Measurements from ENCODE around the gene DAPK1.

The DAPK1 gene

DNA sequence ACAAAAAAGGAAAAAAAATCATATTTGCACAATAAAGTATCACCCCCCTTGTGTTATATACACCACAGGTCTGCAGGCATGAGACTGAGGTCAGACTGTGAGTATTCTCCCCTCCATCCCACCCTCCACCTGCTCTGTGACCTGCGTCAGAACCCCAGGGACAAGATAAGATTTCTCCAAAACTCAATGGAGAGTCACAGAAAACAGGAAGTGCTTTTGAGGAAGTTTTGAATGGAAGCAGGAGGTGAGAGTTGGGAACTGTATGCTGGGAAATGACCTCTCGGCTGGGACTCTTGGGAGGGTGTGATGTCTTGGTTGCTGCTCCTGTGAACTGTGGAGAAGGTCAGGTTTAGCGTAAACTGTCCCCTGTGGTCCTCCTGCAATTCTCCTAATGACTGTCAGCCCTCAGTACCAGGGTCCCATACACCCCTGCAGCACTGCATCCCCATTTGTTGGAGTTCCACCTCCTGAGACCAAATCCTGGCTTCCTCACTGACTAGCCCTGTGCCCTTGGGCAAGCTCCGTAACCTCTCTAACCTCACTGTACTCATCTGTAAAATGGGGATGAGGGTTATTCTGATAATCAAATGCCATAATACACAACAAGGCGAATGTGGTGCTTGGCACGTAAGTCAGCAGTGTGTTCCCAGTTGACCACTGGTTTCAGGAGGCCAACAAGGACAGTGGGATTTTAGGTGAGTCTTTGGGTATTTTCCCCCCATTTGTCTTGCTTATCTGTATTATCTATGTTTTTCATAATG is 221.4 kb downstream of the DAPK1 start:
- H3K27me3 ChIP-seq (ENCODE audit: insufficient read depth, low read depth) = no peaks in the 10 kb centered on the region
- no peaks in the 10 kb centered on the region for H4K20me1 ChIP-seq (ENCODE audit: insufficient read depth)
- no peak overlapping the region for H3K4me2 ChIP-seq
- peaks cover 18% of the 10 kb centered on the region for H3K4me1 ChIP-seq (ENCODE audit: low read depth, poor library complexity, severe bottlenecking)
- H3K79me2 ChIP-seq (ENCODE audit: insufficient read depth, low read depth) = no peaks in the 10 kb centered on the region
- H2AFZ ChIP-seq (ENCODE audit: low read depth) = no peak overlapping the region
- no peaks in the 10 kb centered on the region for H3K36me3 ChIP-seq (ENCODE audit: insufficient read depth)
- H3K9ac ChIP-seq = no peak overlapping the region
- no peak overlapping the region for H3K27ac ChIP-seq
- H3K4me3 ChIP-seq (IDR thresholded peaks at IDR 0.05; ENCODE audit: insufficient read depth, low read depth, low read length) = no peak overlapping the region
- TF ChIP-seq, protein P1, sequence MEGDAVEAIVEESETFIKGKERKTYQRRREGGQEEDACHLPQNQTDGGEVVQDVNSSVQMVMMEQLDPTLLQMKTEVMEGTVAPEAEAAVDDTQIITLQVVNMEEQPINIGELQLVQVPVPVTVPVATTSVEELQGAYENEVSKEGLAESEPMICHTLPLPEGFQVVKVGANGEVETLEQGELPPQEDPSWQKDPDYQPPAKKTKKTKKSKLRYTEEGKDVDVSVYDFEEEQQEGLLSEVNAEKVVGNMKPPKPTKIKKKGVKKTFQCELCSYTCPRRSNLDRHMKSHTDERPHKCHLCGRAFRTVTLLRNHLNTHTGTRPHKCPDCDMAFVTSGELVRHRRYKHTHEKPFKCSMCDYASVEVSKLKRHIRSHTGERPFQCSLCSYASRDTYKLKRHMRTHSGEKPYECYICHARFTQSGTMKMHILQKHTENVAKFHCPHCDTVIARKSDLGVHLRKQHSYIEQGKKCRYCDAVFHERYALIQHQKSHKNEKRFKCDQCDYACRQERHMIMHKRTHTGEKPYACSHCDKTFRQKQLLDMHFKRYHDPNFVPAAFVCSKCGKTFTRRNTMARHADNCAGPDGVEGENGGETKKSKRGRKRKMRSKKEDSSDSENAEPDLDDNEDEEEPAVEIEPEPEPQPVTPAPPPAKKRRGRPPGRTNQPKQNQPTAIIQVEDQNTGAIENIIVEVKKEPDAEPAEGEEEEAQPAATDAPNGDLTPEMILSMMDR (conservative IDR thresholded peaks at IDR 0.05; ENCODE audit: low read depth, low read length) = no peak

DNA sequence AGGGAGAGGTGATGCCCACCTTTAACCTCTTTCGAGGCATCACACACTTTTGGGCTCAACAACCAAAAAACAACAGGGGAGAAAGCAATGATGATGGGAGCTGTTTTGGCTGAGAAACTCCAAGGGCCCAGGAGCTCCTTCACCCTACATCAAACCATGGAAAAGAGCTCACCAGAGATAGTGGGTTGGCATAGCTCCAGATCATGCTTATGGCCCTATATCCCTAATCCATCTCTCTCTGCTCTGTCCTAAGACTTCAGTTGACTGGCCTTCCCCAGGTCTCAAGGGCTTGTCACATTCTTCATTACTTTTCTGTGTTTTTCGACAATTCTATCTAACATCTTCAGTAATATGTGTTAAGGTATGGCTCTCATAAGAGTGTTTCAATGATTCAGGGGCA is 222.5 kb downstream of the DAPK1 start:
- Histone ChIP-seq H4K20me1 (ENCODE audit: insufficient read depth) (no peaks in the 10 kb centered on the region), H2AFZ (ENCODE audit: low read depth) (no peak overlapping the region), H3K4me3 (IDR thresholded peaks at IDR 0.05; ENCODE audit: insufficient read depth, low read depth, low read length) (no peak overlapping the region), H3K27me3 (ENCODE audit: insufficient read depth, low read depth) (no peaks in the 10 kb centered on the region), H3K9ac (no peak overlapping the region), H3K27ac (no peak overlapping the region), H3K4me2 (no peak overlapping the region), H3K79me2 (ENCODE audit: insufficient read depth, low read depth) (no peaks in the 10 kb centered on the region), H3K36me3 (ENCODE audit: insufficient read depth) (no peaks in the 10 kb centered on the region), H3K4me1 (ENCODE audit: low read depth, poor library complexity, severe bottlenecking) (peaks cover 18% of the 10 kb centered on the region)
- TF ChIP-seq, protein P1 (conservative IDR thresholded peaks at IDR 0.05; ENCODE audit: low read depth, low read length) = no peak

DNA sequence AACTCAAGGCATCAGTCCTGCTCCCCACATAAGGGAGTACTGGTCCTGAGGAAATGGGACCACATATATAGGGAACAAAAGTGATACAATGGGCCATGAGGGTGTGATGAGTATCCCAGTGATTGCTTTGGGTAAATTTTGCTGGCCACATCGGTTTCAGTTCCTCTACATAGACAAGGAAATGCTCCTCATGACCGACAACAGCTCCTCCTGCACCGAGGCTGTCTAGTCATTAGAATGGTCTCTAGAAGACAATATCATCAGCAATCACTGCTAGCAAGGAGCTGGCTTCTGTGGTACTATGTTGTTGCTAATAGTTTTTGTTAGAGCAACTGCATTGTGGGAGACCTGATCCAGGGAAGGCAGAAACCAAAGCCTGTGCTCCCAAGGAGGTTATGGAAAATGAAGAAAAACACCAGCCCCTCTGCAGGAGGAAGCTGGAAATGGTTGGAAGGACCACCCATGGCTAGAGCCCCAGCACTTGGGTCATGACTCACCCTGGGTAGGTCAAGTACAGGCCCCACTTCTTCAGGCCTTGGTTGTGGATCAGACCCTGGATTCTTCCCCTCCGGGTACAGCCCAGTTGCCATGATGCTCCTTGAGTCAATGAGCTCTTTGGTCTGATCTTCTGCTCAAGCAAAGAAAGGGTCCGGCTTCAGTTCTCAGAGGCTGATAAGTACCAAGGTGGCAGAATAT is 224.9 kb downstream of the DAPK1 start:
- H3K27ac ChIP-seq = no peak overlapping the region

DNA sequence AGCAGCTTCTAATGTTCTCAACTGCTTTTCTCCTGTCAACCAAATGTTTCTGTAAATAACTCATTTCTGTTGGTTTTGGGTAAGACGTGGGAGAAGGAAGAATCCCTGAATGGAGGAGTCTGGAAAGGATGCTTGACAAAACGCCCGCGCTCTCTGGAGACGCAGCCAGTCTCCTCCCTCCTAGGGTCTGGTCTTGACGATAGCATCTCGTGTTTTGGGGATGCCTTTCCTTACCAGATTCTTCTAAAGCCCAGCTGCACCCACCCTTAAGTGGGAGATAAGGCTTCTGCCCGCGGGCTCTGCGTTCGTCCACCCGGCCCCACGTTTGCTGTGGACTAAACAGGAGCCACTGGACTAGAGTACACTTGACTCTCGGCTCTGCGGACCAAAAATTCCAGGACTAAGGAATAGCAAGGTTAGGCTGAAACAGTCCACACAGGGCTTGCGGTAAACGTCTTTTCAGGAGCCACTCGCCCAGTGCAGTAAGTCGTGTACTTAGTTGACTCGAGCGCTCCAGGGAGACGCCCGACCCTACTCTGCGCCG is 227.8 kb downstream of the DAPK1 start:
- H3K9ac ChIP-seq = no peak overlapping the region
- TF ChIP-seq, protein P1 (conservative IDR thresholded peaks at IDR 0.05; ENCODE audit: low read depth, low read length) = no peak

More for the DNA sequence above, 224.9 kb downstream of the DAPK1 start:
- peaks cover 26% of the 10 kb centered on the region for H3K4me1 ChIP-seq (ENCODE audit: low read depth, poor library complexity, severe bottlenecking)
- TF ChIP-seq, protein P1 (conservative IDR thresholded peaks at IDR 0.05; ENCODE audit: low read depth, low read length) = no peak
- H3K36me3 ChIP-seq (ENCODE audit: insufficient read depth) = no peaks in the 10 kb centered on the region
- no peaks in the 10 kb centered on the region for H3K27me3 ChIP-seq (ENCODE audit: insufficient read depth, low read depth)
- no peak overlapping the region for H3K4me3 ChIP-seq (IDR thresholded peaks at IDR 0.05; ENCODE audit: insufficient read depth, low read depth, low read length)
- H3K4me2 ChIP-seq = peak overlapping the region; percentile 15; the same call in 1 of the 2 replicates
- peak overlapping the region; percentile 2; the same call in 1 of the 2 replicates for H2AFZ ChIP-seq (ENCODE audit: low read depth)
- no peak overlapping the region for H3K9ac ChIP-seq
- no peaks in the 10 kb centered on the region for H4K20me1 ChIP-seq (ENCODE audit: insufficient read depth)
- no peaks in the 10 kb centered on the region for H3K79me2 ChIP-seq (ENCODE audit: insufficient read depth, low read depth)

More for the DNA sequence above, 227.8 kb downstream of the DAPK1 start:
- Histone ChIP-seq H3K27me3 (ENCODE audit: insufficient read depth, low read depth) (no peaks in the 10 kb centered on the region), H3K4me2 (peak overlapping the region; percentile 77), H3K4me1 (ENCODE audit: low read depth, poor library complexity, severe bottlenecking) (peaks cover 26% of the 10 kb centered on the region), H3K36me3 (ENCODE audit: insufficient read depth) (no peaks in the 10 kb centered on the region), H3K4me3 (IDR thresholded peaks at IDR 0.05; ENCODE audit: insufficient read depth, low read depth, low read length) (no peak overlapping the region), H3K79me2 (ENCODE audit: insufficient read depth, low read depth) (no peaks in the 10 kb centered on the region), H4K20me1 (ENCODE audit: insufficient read depth) (no peaks in the 10 kb centered on the region), H2AFZ (ENCODE audit: low read depth) (peak overlapping the region; percentile 96), H3K27ac (no peak overlapping the region)
